Osteoblast (primary cell): Measurements from ENCODE around the gene GTF3C5. TPM values are rescaled to one million over a fixed set of nuclear protein-coding genes. Genes with fewer than 3 reads are reported as not detected.

Experiments used
- DNase-seq: peaks from one replicate; pipeline ENCODE4 v3.0.0; 2011; ENCODE audit warnings: low spot score, mixed read lengths; ENCODE audit not compliant: insufficient read length; ENCODE audit errors: missing footprints
- H2AFZ ChIP-seq: 2 replicates; pipeline ENCODE4 v1.6.0; 2011; ENCODE audit warnings: mild to moderate bottlenecking, low read length
- H3K27ac ChIP-seq: 2 replicates; pipeline ENCODE4 v1.5.1; 2011; ENCODE audit warnings: mild to moderate bottlenecking, low read depth, low read length, moderate library complexity
- H3K27me3 ChIP-seq: 2 replicates; pipeline ENCODE4 v1.6.0; 2012; ENCODE audit warnings: mild to moderate bottlenecking, control low read depth, inconsistent platforms, low read length, moderate library complexity; ENCODE audit not compliant: insufficient read depth
- H3K36me3 ChIP-seq: 2 replicates; pipeline ENCODE4 v1.5.1; 2011; ENCODE audit warnings: mild to moderate bottlenecking, low read length, control low read depth, moderate library complexity; ENCODE audit not compliant: insufficient read depth
- H3K4me1 ChIP-seq: 2 replicates; pipeline ENCODE4 v1.5.1; 2011; ENCODE audit warnings: mild to moderate bottlenecking, low read length, control low read depth, moderate library complexity; ENCODE audit not compliant: insufficient read depth
- H3K4me2 ChIP-seq: 2 replicates; pipeline ENCODE4 v1.6.0; 2011; ENCODE audit warnings: mild to moderate bottlenecking, low read length; ENCODE audit not compliant: insufficient read depth
- H3K4me3 ChIP-seq: fragments of 200-600 bp; sonication (generic); 3 replicates; pipeline ENCODE4 v1.5.1; 2012; ENCODE audit warnings: mild to moderate bottlenecking, low read length, inconsistent platforms; ENCODE audit not compliant: insufficient read depth
- H3K79me2 ChIP-seq: 2 replicates; pipeline ENCODE4 v1.6.0; 2012; ENCODE audit warnings: mild to moderate bottlenecking, low read length, control low read depth, inconsistent platforms; ENCODE audit not compliant: insufficient read depth
- H3K9me3 ChIP-seq: 2 replicates; pipeline ENCODE4 v1.5.1; 2011; ENCODE audit warnings: low read depth, low read length, control low read depth
- H4K20me1 ChIP-seq: 2 replicates; pipeline ENCODE4 v1.6.0; 2012; ENCODE audit warnings: mild to moderate bottlenecking, low read length, control low read depth; ENCODE audit not compliant: insufficient read depth
- CTCF ChIP-seq: IDR thresholded peaks from 2 replicates; pipeline ENCODE4 v1.5.1; 2011; ENCODE audit warnings: mild to moderate bottlenecking, low read depth, low read length, moderate library complexity; ENCODE audit errors: extremely low read depth
- total RNA-seq: library from RNA; depleted of rRNA; stranded (reverse); fragments of >200 nt; gene quantifications from 2 replicates; pipeline ENCODE4 v1.2.3, GENCODE V29; 2012

GTF3C5 gene
- total RNA-seq, 1 donor, result 31.8 TPM

GRCh38 chr9:132993511-132993939, 37.3 kb upstream of the GTF3C5 start:
- TF ChIP-seq CTCF, result no peak
- Histone ChIP-seq H3K4me2 (no peak overlapping the region), H3K79me2 (no peaks in the 10 kb centered on the region), H3K27me3 (peaks cover 44% of the 10 kb centered on the region), H3K36me3 (no peaks in the 10 kb centered on the region), H4K20me1 (no peaks in the 10 kb centered on the region), H3K9me3 (no peaks in the 10 kb centered on the region), H3K4me1 (peaks cover 6% of the 10 kb centered on the region), H2AFZ (no peak overlapping the region), H3K4me3 (no peak overlapping the region), H3K27ac (no peak overlapping the region)
- no peak for DNase-seq

GRCh38 chr9:132994410-132995120, 36.2 kb upstream of the GTF3C5 start:
- no peak overlapping the region for H2AFZ ChIP-seq
- no peak overlapping the region for H3K4me3 ChIP-seq
- no peaks in the 10 kb centered on the region for H3K9me3 ChIP-seq
- H3K27ac ChIP-seq, result no peak overlapping the region
- no peaks in the 10 kb centered on the region for H4K20me1 ChIP-seq
- TF ChIP-seq CTCF, result no peak
- H3K4me1 ChIP-seq, result peaks cover 6% of the 10 kb centered on the region
- no peaks in the 10 kb centered on the region for H3K79me2 ChIP-seq
- H3K4me2 ChIP-seq, result no peak overlapping the region
- DNase-seq, result no peak
- H3K36me3 ChIP-seq, result no peaks in the 10 kb centered on the region
- peaks cover 50% of the 10 kb centered on the region for H3K27me3 ChIP-seq

- Histone ChIP-seq H3K4me2 (no peak overlapping the region), H3K79me2 (no peaks in the 10 kb centered on the region), H3K36me3 (no peaks in the 10 kb centered on the region), H3K4me1 (peaks cover 6% of the 10 kb centered on the region), H3K4me3 (no peak overlapping the region), H4K20me1 (no peaks in the 10 kb centered on the region), H3K27me3 (peaks cover 50% of the 10 kb centered on the region), H2AFZ (no peak overlapping the region), H3K9me3 (no peaks in the 10 kb centered on the region), H3K27ac (no peak overlapping the region)
- no peak for TF ChIP-seq CTCF
- no peak for DNase-seq
These were observed 35.7 kb upstream of the GTF3C5 start for GRCh38 chr9:132995121-132995420.

- Histone ChIP-seq H4K20me1 (no peaks in the 10 kb centered on the region), H3K27me3 (peaks cover 52% of the 10 kb centered on the region), H3K36me3 (no peaks in the 10 kb centered on the region), H3K27ac (no peak overlapping the region), H2AFZ (no peak overlapping the region), H3K79me2 (no peaks in the 10 kb centered on the region), H3K9me3 (no peaks in the 10 kb centered on the region), H3K4me2 (no peak overlapping the region), H3K4me1 (peaks cover 6% of the 10 kb centered on the region), H3K4me3 (no peak overlapping the region)
- no peak for DNase-seq
- no peak for TF ChIP-seq CTCF
These were observed 34.9 kb upstream of the GTF3C5 start for GRCh38 chr9:132995879-132996278.
